Measurements from ENCODE around the gene OSBPL5. TPM values are rescaled to one million over a fixed set of nuclear protein-coding genes. Genes with fewer than 3 reads are reported as not detected.
"Not testable (repeated sequence)": the region's sequence is repeated elsewhere in the genome, so short reads cannot be mapped to it uniquely, and the experiment has no call there.

OSBPL5 gene
- total RNA-seq, 1 experiment from 2014 or later = not detected

DNA sequence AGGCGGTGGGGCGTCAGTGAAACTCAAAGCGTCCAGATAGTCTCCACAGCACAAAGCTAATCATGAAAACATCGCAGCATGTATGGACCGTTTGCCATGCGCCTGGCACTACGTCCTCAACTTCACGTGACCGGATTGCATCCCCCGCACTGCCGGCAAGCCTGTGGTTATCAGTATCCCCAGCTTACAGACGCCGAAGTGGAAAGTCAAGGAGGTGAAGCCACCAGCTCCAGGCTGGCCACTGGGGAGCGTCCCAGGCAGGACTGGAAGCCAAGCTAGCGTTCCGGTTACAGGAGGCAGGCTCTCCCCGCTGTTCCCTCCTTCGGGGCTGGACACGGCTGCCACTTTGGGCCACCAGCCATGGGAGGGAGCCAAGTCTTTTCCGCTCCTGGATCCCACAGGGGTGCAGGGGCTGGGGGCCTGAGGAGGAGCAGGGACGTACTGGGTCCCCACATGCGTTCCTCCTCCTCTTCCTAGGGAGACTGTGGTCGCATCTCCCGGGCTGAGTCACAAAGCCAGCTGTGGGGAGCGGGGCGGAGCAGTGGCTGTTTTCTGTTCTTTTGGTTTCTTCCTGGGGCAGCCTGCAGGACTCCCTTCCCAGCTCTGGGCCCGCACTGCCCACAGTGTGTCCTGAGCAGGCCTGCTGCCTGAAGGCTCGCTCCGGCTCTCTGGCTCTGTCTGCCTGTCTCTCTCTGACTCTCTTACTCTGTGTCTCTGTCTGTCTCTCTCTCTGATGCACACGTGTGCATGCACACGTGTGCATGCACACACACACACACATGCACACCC, 4.3 kb upstream of the OSBPL5 start:
- Histone ChIP-seq H3K9me2 (replicated peaks; ENCODE audit: insufficient read depth, low read length) (no peaks in the 10 kb centered on the region), H3K79me2 (ENCODE audit: low read length) (no peaks in the 10 kb centered on the region), H3K27me3 (ENCODE audit: low read length) (no peaks in the 10 kb centered on the region), H3K36me3 (ENCODE audit: insufficient read depth, low read length) (no peaks in the 10 kb centered on the region), H3K4me2 (ENCODE audit: low read depth, low read length, poor library complexity, severe bottlenecking) (no peak overlapping the region), H3K9ac (ENCODE audit: low read length) (no peak overlapping the region), H3K9me3 (ENCODE audit: low read length) (no peaks in the 10 kb centered on the region), H3K27ac (ENCODE audit: low read length) (no peak overlapping the region), H3K4me3 (ENCODE audit: low read length) (no peak overlapping the region), H2AFZ (ENCODE audit: low read length) (no peak overlapping the region), H3K4me1 (ENCODE audit: low read length) (no peaks in the 10 kb centered on the region), H4K20me1 (ENCODE audit: insufficient read depth, low read depth, low read length) (no peaks in the 10 kb centered on the region)
- no peak for DNase-seq

DNA sequence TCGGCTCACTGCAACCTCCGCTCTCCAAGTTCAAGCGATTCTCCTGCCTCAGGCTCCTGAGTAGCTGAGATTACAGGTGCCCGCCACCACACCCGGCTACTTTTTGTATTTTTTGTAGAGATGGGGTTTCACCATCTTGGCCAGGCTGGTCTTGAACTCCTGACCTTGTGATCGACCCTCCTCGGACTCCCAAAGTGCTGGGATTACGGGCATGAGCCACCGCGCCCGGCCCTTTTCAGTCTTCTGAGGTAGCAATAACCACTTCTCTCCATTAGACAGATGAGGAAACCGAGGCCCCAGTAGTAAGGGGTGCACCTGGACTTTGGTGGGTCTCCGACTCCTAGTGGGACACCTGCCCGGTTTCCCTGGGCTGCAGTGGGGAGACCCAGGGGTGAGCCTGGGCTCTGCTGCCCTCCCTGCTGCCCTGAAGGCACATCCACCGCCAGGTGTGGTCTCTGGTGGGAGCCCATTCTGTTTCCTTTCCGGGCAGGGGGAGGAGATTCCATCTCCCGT, 3.7 kb upstream of the OSBPL5 start:
- not testable (repeated sequence) for H3K27me3 ChIP-seq (ENCODE audit: low read length); H4K20me1 ChIP-seq (ENCODE audit: insufficient read depth, low read depth, low read length); H3K27ac ChIP-seq (ENCODE audit: low read length); H3K4me1 ChIP-seq (ENCODE audit: low read length); H3K79me2 ChIP-seq (ENCODE audit: low read length); H2AFZ ChIP-seq (ENCODE audit: low read length); H3K9me3 ChIP-seq (ENCODE audit: low read length); H3K4me3 ChIP-seq (ENCODE audit: low read length); DNase-seq; H3K9me2 ChIP-seq (replicated peaks; ENCODE audit: insufficient read depth, low read length); H3K36me3 ChIP-seq (ENCODE audit: insufficient read depth, low read length); H3K9ac ChIP-seq (ENCODE audit: low read length); H3K4me2 ChIP-seq (ENCODE audit: low read depth, low read length, poor library complexity, severe bottlenecking)

DNA sequence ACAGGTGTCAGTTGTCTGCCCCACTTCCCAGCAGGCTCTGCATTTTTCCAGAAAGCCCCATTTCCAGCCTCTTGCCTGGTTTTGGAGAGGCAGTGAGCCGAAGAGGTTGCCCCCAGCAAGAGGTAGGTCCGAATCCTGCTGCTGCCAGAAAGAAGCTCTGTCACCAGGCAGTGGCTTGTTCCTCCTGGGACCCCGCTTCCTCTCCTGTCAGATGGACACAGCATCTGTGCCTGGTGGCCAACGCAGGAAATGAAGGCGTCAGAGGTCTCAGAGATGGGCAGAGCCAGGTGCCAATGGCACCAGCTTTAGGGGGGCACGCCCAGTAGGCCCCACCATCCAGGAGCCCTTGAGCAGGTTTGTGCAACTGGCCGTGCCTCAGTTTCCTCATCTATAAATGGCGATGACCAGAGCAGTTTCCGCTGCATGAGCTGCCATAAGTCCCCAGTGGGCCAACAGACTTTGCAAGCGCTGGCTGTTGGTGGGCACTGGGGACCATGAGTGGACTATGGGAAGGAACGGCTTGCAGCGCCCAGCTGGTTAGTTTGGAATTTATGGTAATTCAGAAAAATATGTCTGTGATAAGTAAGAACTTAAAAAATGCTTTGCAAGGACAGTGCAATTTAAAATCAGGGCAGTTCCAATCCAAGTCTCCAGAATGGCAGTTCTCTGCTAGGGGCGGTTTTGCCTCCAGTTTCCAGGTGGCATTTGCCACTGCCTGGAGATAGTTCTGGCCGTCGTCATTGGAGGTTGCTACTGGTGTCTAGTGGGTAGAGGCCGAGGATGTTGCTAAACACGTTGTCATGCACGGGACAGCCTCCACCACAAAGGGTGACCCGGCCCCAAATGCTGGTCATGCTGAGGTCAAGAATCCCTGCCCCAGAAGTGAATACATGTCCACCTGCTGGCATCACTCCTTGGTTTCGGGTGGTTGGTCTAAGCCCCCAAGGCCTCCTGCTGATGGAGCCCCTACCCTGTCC, 2.3 kb upstream of the OSBPL5 start:
- Histone ChIP-seq H3K27ac (ENCODE audit: low read length) (no peak overlapping the region), H3K27me3 (ENCODE audit: low read length) (no peaks in the 10 kb centered on the region), H3K9ac (ENCODE audit: low read length) (no peak overlapping the region), H3K4me2 (ENCODE audit: low read depth, low read length, poor library complexity, severe bottlenecking) (no peak overlapping the region), H3K9me3 (ENCODE audit: low read length) (no peaks in the 10 kb centered on the region), H2AFZ (ENCODE audit: low read length) (no peak overlapping the region), H3K9me2 (replicated peaks; ENCODE audit: insufficient read depth, low read length) (no peaks in the 10 kb centered on the region), H3K4me3 (ENCODE audit: low read length) (no peak overlapping the region), H3K4me1 (ENCODE audit: low read length) (no peaks in the 10 kb centered on the region), H3K36me3 (ENCODE audit: insufficient read depth, low read length) (no peaks in the 10 kb centered on the region), H4K20me1 (ENCODE audit: insufficient read depth, low read depth, low read length) (no peaks in the 10 kb centered on the region), H3K79me2 (ENCODE audit: low read length) (no peaks in the 10 kb centered on the region)
- no peak for DNase-seq

DNA sequence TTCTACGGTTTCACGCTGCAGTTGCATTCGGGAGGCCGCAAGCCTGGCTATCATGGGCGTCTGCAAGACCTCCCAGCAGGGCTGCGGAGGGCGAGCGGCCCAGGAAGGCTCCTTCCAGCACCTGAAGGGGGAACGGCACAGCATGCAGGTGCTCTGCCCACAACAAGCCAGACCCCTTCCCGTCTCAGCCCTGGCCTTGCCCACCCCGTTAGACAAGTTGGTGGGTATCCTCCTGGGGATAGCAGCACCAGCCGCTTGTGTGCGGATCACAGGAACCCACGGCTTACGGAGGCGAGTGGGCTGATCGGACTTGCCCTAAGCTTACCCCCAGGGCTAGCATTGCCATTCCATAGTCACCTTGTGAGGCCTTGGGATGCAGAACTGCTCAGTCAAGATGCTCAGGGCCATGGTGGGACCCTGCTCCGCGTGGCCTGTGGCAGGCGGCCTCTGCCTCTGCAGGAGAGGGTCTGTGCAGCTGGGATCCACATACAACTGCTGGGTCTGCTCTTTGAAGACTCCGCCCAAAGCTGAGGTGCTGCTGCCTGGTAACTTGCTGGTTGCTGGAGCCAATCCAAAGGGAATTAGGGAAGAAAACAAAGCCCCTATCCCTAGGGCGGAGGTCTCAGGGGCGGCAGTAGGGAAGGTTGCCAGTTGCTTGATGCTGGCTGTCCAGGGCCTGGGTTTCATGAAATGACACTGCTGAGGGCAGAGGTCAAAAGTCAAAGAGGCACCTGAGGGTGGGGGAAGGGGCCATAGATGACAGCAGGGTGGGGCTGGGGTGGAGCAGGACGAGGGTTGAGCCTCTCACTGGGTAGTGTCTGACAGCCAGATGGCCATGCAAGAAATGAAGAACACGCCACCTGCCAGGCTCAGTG, 1.4 kb upstream of the OSBPL5 start:
- Histone ChIP-seq H3K9me3 (ENCODE audit: low read length) (no peaks in the 10 kb centered on the region), H3K27ac (ENCODE audit: low read length) (no peak overlapping the region), H3K79me2 (ENCODE audit: low read length) (no peaks in the 10 kb centered on the region), H3K9ac (ENCODE audit: low read length) (no peak overlapping the region), H3K4me2 (ENCODE audit: low read depth, low read length, poor library complexity, severe bottlenecking) (no peak overlapping the region), H3K27me3 (ENCODE audit: low read length) (no peaks in the 10 kb centered on the region), H3K4me1 (ENCODE audit: low read length) (no peaks in the 10 kb centered on the region), H3K36me3 (ENCODE audit: insufficient read depth, low read length) (no peaks in the 10 kb centered on the region), H4K20me1 (ENCODE audit: insufficient read depth, low read depth, low read length) (no peaks in the 10 kb centered on the region), H3K9me2 (replicated peaks; ENCODE audit: insufficient read depth, low read length) (no peaks in the 10 kb centered on the region), H3K4me3 (ENCODE audit: low read length) (no peak overlapping the region), H2AFZ (ENCODE audit: low read length) (no peak overlapping the region)
- DNase-seq = no peak

DNA sequence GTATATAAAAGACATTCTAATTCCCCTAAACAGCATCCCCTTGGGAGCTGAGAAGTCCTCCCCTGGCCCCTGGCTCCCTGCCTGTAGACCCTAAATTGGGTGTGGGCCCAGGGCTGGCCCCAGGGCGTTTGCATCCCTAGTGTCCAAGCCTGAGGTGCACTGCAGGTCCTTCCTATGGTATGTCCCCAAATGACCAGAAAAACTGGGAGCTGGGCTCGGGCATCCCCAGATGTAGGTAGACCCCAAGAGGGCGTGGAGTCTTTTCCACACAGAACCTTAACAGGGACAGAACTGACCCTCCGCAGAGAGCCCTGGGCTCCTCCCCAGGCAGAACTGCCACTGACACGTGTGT, 782 bp upstream of the OSBPL5 start:
- Histone ChIP-seq H3K4me1 (ENCODE audit: low read length) (no peaks in the 10 kb centered on the region), H4K20me1 (ENCODE audit: insufficient read depth, low read depth, low read length) (no peaks in the 10 kb centered on the region), H3K9me2 (replicated peaks; ENCODE audit: insufficient read depth, low read length) (no peaks in the 10 kb centered on the region), H3K4me3 (ENCODE audit: low read length) (no peak overlapping the region), H3K36me3 (ENCODE audit: insufficient read depth, low read length) (no peaks in the 10 kb centered on the region), H2AFZ (ENCODE audit: low read length) (no peak overlapping the region), H3K9ac (ENCODE audit: low read length) (no peak overlapping the region), H3K27ac (ENCODE audit: low read length) (no peak overlapping the region), H3K79me2 (ENCODE audit: low read length) (no peaks in the 10 kb centered on the region), H3K9me3 (ENCODE audit: low read length) (no peaks in the 10 kb centered on the region), H3K4me2 (ENCODE audit: low read depth, low read length, poor library complexity, severe bottlenecking) (no peak overlapping the region), H3K27me3 (ENCODE audit: low read length) (no peaks in the 10 kb centered on the region)
- no peak for DNase-seq

DNA sequence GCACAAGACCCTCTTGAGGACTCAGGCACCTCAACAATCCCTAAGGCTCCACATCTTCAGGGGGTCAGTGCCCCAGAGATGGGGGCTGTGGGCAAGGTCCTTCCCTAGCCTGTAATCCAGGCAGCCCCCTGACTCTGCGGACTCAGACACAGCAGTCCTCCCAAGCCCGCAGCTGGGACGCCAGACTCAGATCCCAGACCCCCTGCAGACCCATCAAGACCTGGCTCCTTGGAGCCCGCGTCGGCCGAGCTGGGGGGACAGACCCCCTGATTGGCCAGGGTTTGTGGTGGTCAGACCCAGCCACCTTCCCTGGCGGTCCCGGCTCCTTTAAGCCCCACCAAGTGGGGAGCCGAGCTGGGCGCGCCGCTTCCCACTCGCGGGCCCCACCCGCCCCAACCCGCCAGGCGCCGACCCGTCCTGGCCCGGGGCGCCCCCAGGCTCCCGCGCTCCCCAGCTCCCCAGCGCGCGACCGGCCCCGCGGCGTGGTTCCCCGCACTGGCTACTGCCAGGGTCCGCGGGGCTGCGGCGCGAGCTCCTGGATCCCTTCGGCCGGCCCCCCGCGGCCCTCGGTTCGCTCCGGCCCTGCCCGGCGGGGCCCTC, 458 bp downstream of the OSBPL5 start:
- Histone ChIP-seq H3K4me2 (ENCODE audit: low read depth, low read length, poor library complexity, severe bottlenecking) (no peak overlapping the region), H3K27me3 (ENCODE audit: low read length) (no peaks in the 10 kb centered on the region), H3K9ac (ENCODE audit: low read length) (no peak overlapping the region), H3K79me2 (ENCODE audit: low read length) (no peaks in the 10 kb centered on the region), H3K4me3 (ENCODE audit: low read length) (no peak overlapping the region), H3K27ac (ENCODE audit: low read length) (no peak overlapping the region), H3K36me3 (ENCODE audit: insufficient read depth, low read length) (no peaks in the 10 kb centered on the region), H3K9me3 (ENCODE audit: low read length) (no peaks in the 10 kb centered on the region), H3K4me1 (ENCODE audit: low read length) (no peaks in the 10 kb centered on the region), H2AFZ (ENCODE audit: low read length) (no peak overlapping the region), H3K9me2 (replicated peaks; ENCODE audit: insufficient read depth, low read length) (no peaks in the 10 kb centered on the region), H4K20me1 (ENCODE audit: insufficient read depth, low read depth, low read length) (no peaks in the 10 kb centered on the region)
- DNase-seq = no peak

DNA sequence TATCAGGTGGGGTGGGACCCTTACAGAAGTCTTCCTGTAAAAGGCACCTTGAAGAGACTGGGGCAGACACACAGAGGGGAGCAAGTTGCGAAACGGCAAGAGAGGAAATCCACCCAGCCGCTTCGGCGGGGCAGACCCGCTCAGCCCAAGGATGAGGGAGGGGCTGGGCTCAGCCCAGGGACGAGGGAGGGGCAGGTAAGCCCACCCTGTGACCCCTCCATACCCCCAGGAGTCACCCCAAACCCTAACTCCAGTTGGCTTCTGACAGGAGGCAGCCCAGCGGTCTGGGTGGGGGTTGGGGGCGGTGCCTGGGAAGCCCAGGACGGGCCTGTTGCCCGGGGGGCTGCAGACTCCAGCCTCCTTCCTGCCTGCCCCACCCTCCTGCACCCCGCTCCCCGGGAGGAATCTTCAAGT, 965 bp downstream of the OSBPL5 start:
- Histone ChIP-seq H3K79me2 (ENCODE audit: low read length) (no peaks in the 10 kb centered on the region), H3K27ac (ENCODE audit: low read length) (no peak overlapping the region)
- DNase-seq = no peak

More for the DNA sequence above, 965 bp downstream of the OSBPL5 start:
- 0 out of 2 replicates have a peak, but pooled peaks cover 4% of the 10 kb centered on the region for H4K20me1 ChIP-seq (ENCODE audit: insufficient read depth, low read depth, low read length)
- no peaks in the 10 kb centered on the region for H3K9me2 ChIP-seq (replicated peaks; ENCODE audit: insufficient read depth, low read length)
- H3K27me3 ChIP-seq (ENCODE audit: low read length) = no peaks in the 10 kb centered on the region
- no peaks in the 10 kb centered on the region for H3K9me3 ChIP-seq (ENCODE audit: low read length)
- H2AFZ ChIP-seq (ENCODE audit: low read length) = no peak overlapping the region
- H3K9ac ChIP-seq (ENCODE audit: low read length) = no peak overlapping the region
- no peak overlapping the region for H3K4me2 ChIP-seq (ENCODE audit: low read depth, low read length, poor library complexity, severe bottlenecking)
- H3K36me3 ChIP-seq (ENCODE audit: insufficient read depth, low read length) = no peaks in the 10 kb centered on the region
- H3K4me3 ChIP-seq (ENCODE audit: low read length) = no peak overlapping the region
- H3K4me1 ChIP-seq (ENCODE audit: low read length) = no peaks in the 10 kb centered on the region

Data from Karpas-422 (cell line).